Caco-2 (cell line): Measurements from ENCODE around the gene MRM1. TPM values are rescaled to one million over a fixed set of nuclear protein-coding genes. Genes with fewer than 3 reads are reported as not detected.

ENCODE experiments used
- Bru-seq: library from RNA; stranded (reverse); fragments of 400-500 nt; gene quantifications from one replicate; lab custom pipeline; 2021; lab: Mats Ljungman, UMichigan
- BruChase-seq, 2 experiments: library from RNA; stranded (reverse); fragments of 400-500 nt; gene quantifications; one replicate each; lab custom pipeline; 2021; lab: Mats Ljungman, UMichigan
- BruUV-seq: library from RNA; stranded (reverse); fragments of 400-500 nt; replicated peaks from 2 replicates; lab custom pipeline; 2021; lab: Mats Ljungman, UMichigan
- CTCF ChIA-PET: fragments of 300-600 bp; sonication (Branson Sonifier 250); formaldehyde crosslinking; loops from one replicate; lab custom pipeline; 2022; ENCODE audit warnings: antibody characterized with exemption; lab: Charles Lee
- POLR2A ChIA-PET: fragments of 300-600 bp; sonication (Branson Sonifier 250); formaldehyde crosslinking; loops from one replicate; lab custom pipeline; 2022; ENCODE audit warnings: antibody characterized with exemption; lab: Charles Lee
- DNase-seq, 2 experiments: peaks; one replicate each; pipeline versions ENCODE4 v3.0.0 to v3.0.0-alpha.2; 2020 to 2022
- H3K27me3 ChIP-seq: replicated peaks from 2 replicates; pipeline ENCODE4 v1.6.0; 2011; ENCODE audit warnings: low read length; ENCODE audit not compliant: control insufficient read depth, insufficient read depth
- H3K36me3 ChIP-seq: 2 replicates; pipeline ENCODE4 v1.5.1; 2011; ENCODE audit warnings: low read length; ENCODE audit not compliant: control insufficient read depth, insufficient read depth
- H3K4me1 ChIP-seq: fragments of 250-450 bp; sonication (Bioruptor Pico); 2 replicates; pipeline ENCODE4 v1.5.1; 2020; ENCODE audit warnings: mild to moderate bottlenecking
- H3K4me3 ChIP-seq: 2 replicates; pipeline ENCODE4 v1.5.1; 2011; ENCODE audit warnings: low read depth, mild to moderate bottlenecking, control low read depth, low read length
- H3K9me3 ChIP-seq: fragments of 250-450 bp; sonication (Bioruptor Pico); 2 replicates; pipeline ENCODE4 v1.5.1; 2020; ENCODE audit warnings: mild to moderate bottlenecking, moderate library complexity
- H3K27ac Mint-ChIP-seq: one replicate; pipeline ENCODE4 v1.8.0; 2022; ENCODE audit warnings: mixed read lengths; ENCODE audit not compliant: unreplicated experiment
- H3K27me3 Mint-ChIP-seq: one replicate; pipeline ENCODE4 v1.8.0; 2022; ENCODE audit warnings: mixed read lengths; ENCODE audit not compliant: insufficient read depth, unreplicated experiment
- H3K36me3 Mint-ChIP-seq: one replicate; pipeline ENCODE4 v1.8.0; 2022; ENCODE audit warnings: mild to moderate bottlenecking, mixed read lengths; ENCODE audit not compliant: insufficient read depth, unreplicated experiment
- H3K4me1 Mint-ChIP-seq: one replicate; pipeline ENCODE4 v1.8.0; 2022; ENCODE audit warnings: low read depth, mixed read lengths; ENCODE audit not compliant: unreplicated experiment
- H3K4me3 Mint-ChIP-seq: one replicate; pipeline ENCODE4 v1.8.0; 2022; ENCODE audit warnings: mild to moderate bottlenecking, moderate library complexity, mixed read lengths; ENCODE audit not compliant: unreplicated experiment
- H3K9me3 Mint-ChIP-seq: one replicate; pipeline ENCODE4 v1.8.0; 2022; ENCODE audit warnings: mixed read lengths; ENCODE audit not compliant: unreplicated experiment
- CTCF ChIP-seq, 2 experiments: fragments of 200-600 bp in 1 of 2; IDR thresholded peaks; 1 replicate in 1 of 2; 2 replicates in 1 of 2; pipeline versions ENCODE4 v1.5.1 to v1.8.0; 2011 to 2022; ENCODE audit warnings: antibody characterized with exemption in 1 of 2, control low read depth in 1 of 2, inconsistent platforms in 1 of 2, low read depth in 1 of 2, low read length in 1 of 2, mild to moderate bottlenecking in 1 of 2, moderate library complexity in 1 of 2; ENCODE audit not compliant: insufficient read depth in 1 of 2, severe bottlenecking in 1 of 2, unreplicated experiment in 1 of 2
- intact Hi-C: fragments of 100-400 bp; cut with micrococcal nuclease; formaldehyde crosslinking; loops from one replicate; pipeline ENCODE4 v1.10.0; 2022; ENCODE audit not compliant: unreplicated experiment
- long read RNA-seq: library from polyadenylated mRNA; stranded (forward); transcript quantifications from one replicate; pipeline ENCODE4 v2.0.0, GENCODE V29; 2022
- total RNA-seq: library from RNA; stranded (reverse); gene quantifications from 2 replicates; pipeline ENCODE4 v1.2.3, GENCODE V29; 2022

MRM1 gene
- total RNA-seq, result 9.3 and 13.5 TPM in 2 replicates
- percentile 73 among the genes with signal in this experiment for Bru-seq, nascent RNA
- percentile 65 among the genes with signal in this experiment for BruChase-seq, experiment 1, labeled RNA remaining after a 2-hour chase
- BruChase-seq, experiment 2, labeled RNA remaining after a 6-hour chase, result percentile 66 among the genes with signal in this experiment
- long read RNA-seq, transcript MRM1-204 (5 exons, 1,857 nt), result major isoform, 14 of 19 reads
- long read RNA-seq, partial matches to known transcripts, result 5 of 19 reads
- long read RNA-seq, other reads (novel, unspliced or antisense), result 0 of 19 reads

- Histone ChIP-seq H3K36me3 (peaks cover 4% of the 10 kb centered on the region), H3K4me3 (peak within 1 kb of the TSS; percentile 66), H3K27me3 (no peaks in the 10 kb centered on the region), H3K4me1 (peaks cover 10% of the 10 kb centered on the region), H3K9me3 (no peaks in the 10 kb centered on the region)
- no TSS peak for BruUV-seq
- intact Hi-C loops, result loop anchor here (1.0 to 2.0 kb wide), 2 partner anchors 9 to 67 kb away; partner anchors contain the start of genes MYO19 and PIGW
- peaks cover 27% of the 10 kb centered on the region for H3K4me1 Mint-ChIP-seq
- no peaks in the 10 kb centered on the region for H3K27me3 Mint-ChIP-seq
- peak within 1 kb of the TSS; percentile 97 for H3K27ac Mint-ChIP-seq
- ChIA-PET POLR2A (interaction anchor here (0.6 to 3.2 kb wide), 11 partner anchors 9 to 1750 kb away, joined by 3 to 35 read pairs (median 4); partner anchors contain the start of genes AATF, DHRS11, MYO19 and PIGW), CTCF (interaction anchor here (0.6 to 3.0 kb wide), 8 partner anchors 9 to 638 kb away, joined by 3 to 30 read pairs (median 4); partner anchors contain the start of genes AATF, DHRS11, MYO19 and PIGW)
- peak within 1 kb of the TSS; percentile 88 for H3K4me3 Mint-ChIP-seq
- peaks cover 36% of the 10 kb centered on the region for H3K36me3 Mint-ChIP-seq
- TF ChIP-seq CTCF (IDR thresholded peaks at IDR 0.05; ENCODE audit: insufficient read depth in 1 of 2, low read depth in 1 of 2, low read length in 1 of 2, severe bottlenecking in 1 of 2, unreplicated experiment in 1 of 2), result peak in 1 of 2 experiments; percentile 36
- DNase-seq, result peak; percentile 95 to 97
- no peaks in the 10 kb centered on the region for H3K9me3 Mint-ChIP-seq
Observed at GRCh38 chr17:36601303-36602029, at the start of gene MRM1. Gene MRM1 (plus strand): TSS chr17:36601583. CDS start chr17:36601811, 228 bp downstream.

GRCh38 chr17:36553459-36553858, 47.9 kb upstream of the MRM1 start:
- H3K27me3 ChIP-seq, result no peaks in the 10 kb centered on the region
- Mint-ChIP-seq H3K36me3 (peaks cover 64% of the 10 kb centered on the region), H3K9me3 (no peaks in the 10 kb centered on the region), H3K27me3 (no peaks in the 10 kb centered on the region), H3K4me1 (peaks cover 14% of the 10 kb centered on the region), H3K27ac (no peak overlapping the region), H3K4me3 (no peak overlapping the region)
- TF ChIP-seq CTCF (IDR thresholded peaks at IDR 0.05; ENCODE audit: insufficient read depth in 1 of 2, low read depth in 1 of 2, low read length in 1 of 2, severe bottlenecking in 1 of 2, unreplicated experiment in 1 of 2), result no peak
- no TSS peak for BruUV-seq
- ChIA-PET CTCF (no interaction called here), POLR2A (interaction anchor here (0.6 to 1.1 kb wide), 2 partner anchors 8 to 18 kb away, joined by 9 read pairs; no protein-coding TSS in a partner anchor)
- H3K9me3 ChIP-seq, result no peaks in the 10 kb centered on the region
- intact Hi-C loops, result no loop called here
- 0 out of 2 replicates have a peak, but pooled peaks cover 9% of the 10 kb centered on the region for H3K4me1 ChIP-seq
- peaks cover 6% of the 10 kb centered on the region; the same call in 1 of the 2 replicates for H3K36me3 ChIP-seq
- H3K4me3 ChIP-seq, result no peak overlapping the region
- no peak for DNase-seq

GRCh38 chr17:36566081-36566480, 35.3 kb upstream of the MRM1 start:
- Mint-ChIP-seq H3K4me1 (no peaks in the 10 kb centered on the region), H3K9me3 (no peaks in the 10 kb centered on the region), H3K27ac (no peak overlapping the region), H3K4me3 (no peak overlapping the region), H3K36me3 (peaks cover 95% of the 10 kb centered on the region), H3K27me3 (no peaks in the 10 kb centered on the region)
- ChIA-PET POLR2A (interaction anchor here (0.7 kb wide), 1 partner anchor 20 kb away, joined by 3 read pairs; no protein-coding TSS in a partner anchor), CTCF (no interaction called here)
- Histone ChIP-seq H3K4me1 (no peaks in the 10 kb centered on the region), H3K4me3 (no peak overlapping the region), H3K36me3 (peaks cover 4% of the 10 kb centered on the region), H3K27me3 (no peaks in the 10 kb centered on the region), H3K9me3 (no peaks in the 10 kb centered on the region)
- intact Hi-C loops, result no loop called here
- no peak for DNase-seq
- TF ChIP-seq CTCF (IDR thresholded peaks at IDR 0.05; ENCODE audit: insufficient read depth in 1 of 2, low read depth in 1 of 2, low read length in 1 of 2, severe bottlenecking in 1 of 2, unreplicated experiment in 1 of 2), result no peak
- no TSS peak for BruUV-seq
